ENCODE data around the gene CRCP. TPM values are rescaled to one million over a fixed set of nuclear protein-coding genes. Genes with fewer than 3 reads are reported as not detected.
"Not testable (repeated sequence)": the region's sequence is repeated elsewhere in the genome, so short reads cannot be mapped to it uniquely, and the experiment has no call there.

CRCP gene
- 21.8 and 37.5 TPM in 2 replicates for total RNA-seq (2012; rRNA removed)

DNA sequence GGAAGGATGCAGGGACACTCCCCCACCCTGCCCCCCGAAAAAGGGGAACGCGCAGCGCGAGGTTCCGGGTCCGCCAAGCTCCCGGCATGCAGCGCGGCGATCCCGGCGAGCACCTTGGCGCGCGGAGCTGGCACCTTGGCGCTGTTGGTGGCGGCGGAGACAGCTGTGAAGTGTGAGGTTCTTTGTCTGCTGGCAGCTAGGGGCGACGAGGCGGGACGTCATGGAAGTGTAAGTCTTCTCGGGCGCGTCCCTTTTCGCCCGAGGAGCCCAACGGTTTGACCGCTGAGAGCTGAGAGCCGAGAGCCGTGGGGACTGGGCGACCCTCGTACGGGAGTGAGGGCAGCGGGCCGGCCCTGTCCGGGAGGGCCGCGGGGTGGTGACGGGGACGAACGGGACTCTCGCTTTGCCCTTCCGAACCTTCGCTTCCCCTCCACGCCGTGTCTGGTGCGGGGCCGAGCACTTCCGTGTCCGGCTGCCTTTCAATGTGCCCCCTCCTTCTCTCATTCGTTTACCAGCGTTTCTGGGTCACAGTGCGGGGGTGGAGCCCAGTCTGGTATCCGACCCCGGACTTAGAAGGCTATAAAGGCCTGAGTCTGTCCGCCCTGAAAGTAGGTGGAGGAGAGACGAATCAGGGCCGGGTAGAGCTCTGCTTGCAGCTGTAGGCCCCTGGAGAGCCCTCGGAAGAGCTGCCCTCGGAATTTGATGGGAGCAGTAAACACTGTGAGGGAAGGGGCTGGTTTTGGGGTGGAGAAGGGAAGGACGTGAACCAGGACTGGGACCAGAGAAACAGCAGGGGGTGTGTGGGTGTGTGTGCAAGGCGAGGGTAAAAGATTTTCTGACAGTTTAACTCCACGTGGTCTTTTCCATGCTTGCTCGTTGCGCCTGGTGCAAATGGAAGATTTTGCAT is at the start of gene CRCP:
Gene CRCP, plus strand, starts transcription at position 105 of the 907 bp plus-strand sequence. Its CDS starts 116 bp downstream, at position 221.
- Histone ChIP-seq H3K4me3 (ENCODE audit: low read length) (peak within 1 kb of the TSS; percentile 94), H3K36me3 (ENCODE audit: insufficient read depth, low read length) (peaks cover 17% of the 10 kb centered on the region), H3K4me2 (ENCODE audit: low read length) (peak within 1 kb of the TSS; percentile 83), H3K4me1 (ENCODE audit: control insufficient read depth, insufficient read depth, low read length) (peaks cover 32% of the 10 kb centered on the region), H3K9ac (ENCODE audit: low read depth, low read length) (peak within 1 kb of the TSS; percentile 96), H3K9me3 (replicated peaks; ENCODE audit: low read length) (no peaks in the 10 kb centered on the region), H3K27me3 (ENCODE audit: control insufficient read depth, insufficient read depth, low read length) (no peaks in the 10 kb centered on the region)

DNA sequence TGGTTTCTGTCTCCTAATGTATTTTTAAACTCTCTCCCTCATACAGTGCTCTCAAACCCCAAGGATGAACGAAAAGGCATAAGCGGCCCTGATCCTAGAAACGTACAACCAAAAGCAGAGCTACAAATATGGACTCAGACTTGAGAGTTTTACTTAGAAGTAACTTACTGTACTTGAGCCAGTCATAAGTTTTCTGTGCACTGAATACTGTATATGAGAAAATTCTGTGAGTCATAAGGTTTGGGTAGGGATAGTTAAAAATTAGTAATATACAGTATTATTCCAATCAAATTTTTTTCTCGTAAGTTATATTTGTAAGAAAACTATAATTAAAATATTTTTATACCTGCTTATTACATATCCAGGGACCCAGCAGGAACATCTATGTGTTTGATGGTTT is 44.9 kb upstream of the CRCP start:
- no peak overlapping the region for H3K9ac ChIP-seq (ENCODE audit: low read depth, low read length)
- H3K4me2 ChIP-seq (ENCODE audit: low read length), result no peak overlapping the region

DNA sequence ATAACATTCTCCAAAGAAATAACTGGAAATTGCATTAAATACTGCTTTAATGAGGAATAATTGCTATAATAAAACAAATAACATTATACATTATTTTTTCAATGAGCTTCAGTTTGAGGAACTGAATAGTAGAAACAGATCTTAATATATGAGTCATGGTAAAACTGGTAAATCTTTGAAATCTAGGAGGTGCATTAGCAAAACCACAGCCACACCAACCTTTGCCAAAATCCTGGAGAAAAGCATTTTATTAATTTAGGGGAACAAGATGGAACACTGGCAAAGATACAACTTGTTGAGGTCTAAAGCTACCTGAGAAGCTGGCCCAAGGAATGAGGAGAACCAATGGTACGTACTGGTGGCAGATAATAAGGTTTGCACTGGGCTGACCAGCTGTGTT is 44.4 kb upstream of the CRCP start:
- no peaks in the 10 kb centered on the region for H3K36me3 ChIP-seq (ENCODE audit: insufficient read depth, low read length)
- H3K27me3 ChIP-seq (ENCODE audit: control insufficient read depth, insufficient read depth, low read length), result no peaks in the 10 kb centered on the region
- no peak overlapping the region for H3K4me3 ChIP-seq (ENCODE audit: low read length)
- H3K9me3 ChIP-seq (replicated peaks; ENCODE audit: low read length), result no peaks in the 10 kb centered on the region
- H3K4me2 ChIP-seq (ENCODE audit: low read length), result no peak overlapping the region
- H3K4me1 ChIP-seq (ENCODE audit: control insufficient read depth, insufficient read depth, low read length), result no peaks in the 10 kb centered on the region
- no peak overlapping the region for H3K9ac ChIP-seq (ENCODE audit: low read depth, low read length)

More for the DNA sequence above, 44.9 kb upstream of the CRCP start:
- no peaks in the 10 kb centered on the region for H3K9me3 ChIP-seq (replicated peaks; ENCODE audit: low read length)
- no peaks in the 10 kb centered on the region for H3K27me3 ChIP-seq (ENCODE audit: control insufficient read depth, insufficient read depth, low read length)
- H3K4me1 ChIP-seq (ENCODE audit: control insufficient read depth, insufficient read depth, low read length), result no peaks in the 10 kb centered on the region
- H3K4me3 ChIP-seq (ENCODE audit: low read length), result no peak overlapping the region
- no peaks in the 10 kb centered on the region for H3K36me3 ChIP-seq (ENCODE audit: insufficient read depth, low read length)

DNA sequence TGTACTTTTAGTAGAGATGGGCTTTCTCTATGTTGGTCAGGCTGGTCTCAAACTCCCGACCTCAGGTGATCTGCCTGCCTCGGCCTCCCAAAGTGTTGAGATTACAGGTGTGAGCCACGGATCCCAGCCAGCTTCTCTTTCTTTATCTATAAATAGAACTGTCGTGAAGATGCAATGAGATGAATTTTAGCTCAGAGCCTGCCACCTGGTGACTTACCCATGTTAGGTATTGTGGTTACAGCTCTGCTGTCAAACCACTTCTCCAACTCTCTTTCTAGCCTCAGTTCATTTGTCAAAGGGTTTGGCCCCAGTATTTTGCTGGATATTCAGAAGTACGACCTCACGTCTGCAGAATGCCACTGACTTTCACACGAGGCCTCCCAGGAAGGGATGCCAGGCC is 42.4 kb upstream of the CRCP start:
- not testable (repeated sequence) for H3K4me3 ChIP-seq (ENCODE audit: low read length); H3K4me1 ChIP-seq (ENCODE audit: control insufficient read depth, insufficient read depth, low read length); H3K27me3 ChIP-seq (ENCODE audit: control insufficient read depth, insufficient read depth, low read length); H3K9me3 ChIP-seq (replicated peaks; ENCODE audit: low read length); H3K9ac ChIP-seq (ENCODE audit: low read depth, low read length); H3K4me2 ChIP-seq (ENCODE audit: low read length); H3K36me3 ChIP-seq (ENCODE audit: insufficient read depth, low read length)

DNA sequence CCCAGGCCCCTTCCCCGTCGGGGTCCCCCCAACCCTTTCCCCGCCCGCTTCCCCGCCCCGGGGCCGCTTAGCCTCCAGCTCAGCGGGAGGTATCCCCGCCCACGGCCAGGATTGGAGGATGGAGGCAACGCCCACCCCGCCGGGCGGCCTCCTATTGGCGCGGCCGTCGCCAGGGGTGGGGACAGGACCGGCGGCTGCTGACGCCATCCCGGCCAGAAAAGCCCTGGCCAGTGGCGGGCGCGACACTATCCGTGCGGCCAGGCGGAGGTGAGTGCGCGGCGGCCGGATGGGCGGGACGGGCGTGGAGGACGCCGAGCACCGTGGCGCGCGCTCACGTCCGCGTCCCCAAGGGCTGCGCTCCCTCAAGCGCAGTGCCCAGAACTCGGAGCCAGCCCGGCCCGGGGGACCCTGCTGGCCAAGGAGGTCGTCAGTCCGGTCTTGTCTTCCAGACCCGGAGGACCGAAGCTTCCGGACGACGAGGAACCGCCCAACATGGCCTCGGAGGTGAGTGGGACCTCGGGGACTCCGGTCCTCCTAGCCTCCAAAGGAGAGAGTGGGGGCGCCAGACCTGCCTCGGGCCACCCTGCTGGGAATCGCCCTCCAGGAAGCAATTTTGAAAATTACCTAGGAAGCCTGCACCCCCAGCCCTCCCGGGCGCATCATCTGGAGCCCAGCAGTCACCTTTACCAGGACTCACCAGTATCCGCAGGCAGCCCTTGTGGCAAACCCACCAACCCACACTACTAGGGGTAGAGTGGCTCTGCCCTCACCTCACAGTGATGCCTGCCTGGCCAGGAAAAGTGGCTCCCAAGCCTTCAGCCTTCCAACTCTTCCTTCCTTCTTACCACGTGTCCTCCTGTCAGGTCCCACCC is 38.8 kb upstream of the CRCP start, which contains the start of gene ASL:
Gene ASL, plus strand, starts transcription at position 230 of the 872 bp plus-strand sequence. Its CDS starts 263 bp downstream, at position 493.
- peak within 1 kb of the TSS; percentile 99 for H3K4me2 ChIP-seq (ENCODE audit: low read length)
- no peaks in the 10 kb centered on the region for H3K9me3 ChIP-seq (replicated peaks; ENCODE audit: low read length)
- no peaks in the 10 kb centered on the region for H3K27me3 ChIP-seq (ENCODE audit: control insufficient read depth, insufficient read depth, low read length)
- no peaks in the 10 kb centered on the region for H3K36me3 ChIP-seq (ENCODE audit: insufficient read depth, low read length)
- peaks cover 9% of the 10 kb centered on the region for H3K4me1 ChIP-seq (ENCODE audit: control insufficient read depth, insufficient read depth, low read length)
- H3K9ac ChIP-seq (ENCODE audit: low read depth, low read length), result peak within 1 kb of the TSS; percentile 86
- peak within 1 kb of the TSS; percentile 98 for H3K4me3 ChIP-seq (ENCODE audit: low read length)

DNA sequence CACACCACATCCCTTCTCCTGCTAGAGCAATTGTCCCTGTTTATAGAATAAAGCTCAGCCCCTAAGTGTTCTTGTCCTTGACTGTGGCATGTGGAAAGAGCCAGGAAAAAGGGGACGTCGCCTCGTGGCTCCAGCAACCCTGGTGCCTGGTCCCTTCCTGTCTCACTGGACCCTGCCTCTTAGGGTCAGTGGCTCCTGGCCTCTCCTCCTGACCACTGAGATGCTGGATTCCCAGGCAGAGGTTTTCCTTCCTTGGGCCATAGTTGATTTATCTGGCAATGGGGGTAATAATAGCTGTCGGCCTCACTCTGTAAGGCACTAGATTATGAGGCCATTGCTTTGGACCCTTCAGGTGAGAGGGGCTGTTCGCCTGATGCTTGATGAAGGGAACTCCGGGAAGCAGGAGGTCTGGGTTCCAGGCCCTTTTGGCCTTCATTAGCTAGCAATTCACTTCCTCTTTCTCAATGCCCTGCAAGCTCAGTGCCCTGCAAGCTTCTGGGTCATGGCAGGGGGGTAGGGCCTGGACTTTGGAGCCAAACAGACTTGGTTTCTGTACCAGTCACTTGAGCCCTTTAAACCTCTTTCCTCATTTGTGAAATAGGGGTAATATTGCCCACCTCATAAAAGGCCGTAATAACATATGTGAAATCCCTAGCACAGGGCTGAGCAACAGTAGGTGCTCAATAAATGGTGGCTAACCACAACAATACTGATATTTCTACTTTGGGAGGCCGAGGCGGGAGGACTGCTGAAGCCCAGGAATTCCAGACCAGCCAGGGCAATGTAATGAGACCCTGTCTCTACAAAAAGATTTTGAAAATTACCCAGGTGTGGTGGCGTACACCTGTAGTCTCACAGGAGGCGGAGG is 38.0 kb upstream of the CRCP start:
- Histone ChIP-seq H3K4me3 (ENCODE audit: low read length) (peak overlapping the region; percentile 98), H3K36me3 (ENCODE audit: insufficient read depth, low read length) (peaks cover under 1% of the 10 kb centered on the region), H3K4me2 (ENCODE audit: low read length) (peak overlapping the region; percentile 99), H3K4me1 (ENCODE audit: control insufficient read depth, insufficient read depth, low read length) (peaks cover 9% of the 10 kb centered on the region), H3K27me3 (ENCODE audit: control insufficient read depth, insufficient read depth, low read length) (no peaks in the 10 kb centered on the region), H3K9me3 (replicated peaks; ENCODE audit: low read length) (no peaks in the 10 kb centered on the region), H3K9ac (ENCODE audit: low read depth, low read length) (peak overlapping the region; percentile 86)

DNA sequence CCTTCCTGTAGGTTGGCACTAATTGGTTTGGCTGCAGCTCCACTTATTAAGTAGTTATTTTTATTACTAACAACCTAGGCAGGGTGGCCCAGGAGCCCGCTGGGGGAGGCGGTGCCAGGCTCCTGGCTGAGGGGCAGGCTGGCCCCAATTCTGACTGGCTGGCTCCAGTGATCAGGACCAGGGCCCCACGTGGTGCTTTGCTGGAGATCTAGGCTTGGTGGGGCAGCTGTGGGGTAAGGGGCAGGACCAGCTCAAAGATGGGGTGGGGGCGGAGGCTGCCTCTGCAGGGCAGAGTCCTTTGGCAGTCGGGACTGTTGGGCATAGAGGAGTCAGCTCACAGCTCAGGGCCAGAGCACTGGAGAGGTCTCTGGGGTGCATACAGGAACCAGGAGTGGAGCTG is 36.6 kb upstream of the CRCP start:
- peak overlapping the region; percentile 18 for H3K4me2 ChIP-seq (ENCODE audit: low read length)
- peaks cover 9% of the 10 kb centered on the region for H3K4me1 ChIP-seq (ENCODE audit: control insufficient read depth, insufficient read depth, low read length)
- H3K4me3 ChIP-seq (ENCODE audit: low read length), result no peak overlapping the region
- peaks cover 11% of the 10 kb centered on the region for H3K36me3 ChIP-seq (ENCODE audit: insufficient read depth, low read length)
- no peak overlapping the region for H3K9ac ChIP-seq (ENCODE audit: low read depth, low read length)
- no peaks in the 10 kb centered on the region for H3K9me3 ChIP-seq (replicated peaks; ENCODE audit: low read length)
- no peaks in the 10 kb centered on the region for H3K27me3 ChIP-seq (ENCODE audit: control insufficient read depth, insufficient read depth, low read length)

DNA sequence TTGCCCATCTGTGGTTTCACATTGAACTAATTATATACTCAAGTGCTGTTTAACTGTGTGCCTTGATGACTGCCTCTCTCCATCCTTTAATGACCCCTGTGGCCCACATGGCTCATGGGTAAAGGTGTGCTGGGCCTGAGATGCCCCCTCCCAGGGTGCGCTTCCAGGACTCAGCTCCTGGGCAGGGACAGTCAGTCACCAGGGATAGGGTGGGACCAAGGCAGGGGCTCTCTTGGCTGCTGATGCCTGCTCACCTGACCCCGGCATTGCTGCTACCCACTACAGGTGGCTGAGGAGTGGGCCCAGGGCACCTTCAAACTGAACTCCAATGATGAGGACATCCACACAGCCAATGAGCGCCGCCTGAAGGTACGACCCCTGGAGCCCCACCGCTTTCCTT is 32.6 kb upstream of the CRCP start:
- Histone ChIP-seq H3K27me3 (ENCODE audit: control insufficient read depth, insufficient read depth, low read length) (no peaks in the 10 kb centered on the region), H3K4me1 (ENCODE audit: control insufficient read depth, insufficient read depth, low read length) (no peaks in the 10 kb centered on the region), H3K9ac (ENCODE audit: low read depth, low read length) (no peak overlapping the region), H3K4me2 (ENCODE audit: low read length) (no peak overlapping the region), H3K9me3 (replicated peaks; ENCODE audit: low read length) (no peaks in the 10 kb centered on the region), H3K36me3 (ENCODE audit: insufficient read depth, low read length) (peaks cover 29% of the 10 kb centered on the region), H3K4me3 (ENCODE audit: low read length) (no peak overlapping the region)

DNA sequence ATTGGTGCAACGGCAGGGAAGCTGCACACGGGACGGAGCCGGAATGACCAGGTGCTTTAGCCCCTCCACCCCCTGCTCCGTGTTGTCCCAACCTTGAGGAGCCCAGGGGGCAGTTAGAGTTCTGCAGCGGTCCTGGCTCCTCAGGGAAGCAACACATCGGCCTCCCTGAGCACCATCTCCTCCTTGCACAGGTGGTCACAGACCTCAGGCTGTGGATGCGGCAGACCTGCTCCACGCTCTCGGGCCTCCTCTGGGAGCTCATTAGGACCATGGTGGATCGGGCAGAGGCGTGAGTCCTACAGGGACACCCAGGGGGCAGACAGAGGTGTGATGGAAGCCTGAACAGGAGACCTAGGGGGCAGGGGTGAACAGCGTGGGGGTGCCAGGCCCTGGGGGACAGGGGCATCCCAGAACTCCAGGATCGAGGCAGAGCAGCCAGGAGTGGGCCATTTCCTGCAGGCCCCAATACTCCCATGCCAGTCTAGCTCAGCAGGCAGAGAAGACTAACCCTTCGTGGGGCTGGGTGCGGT is 31.7 kb upstream of the CRCP start:
- Histone ChIP-seq H3K9ac (ENCODE audit: low read depth, low read length) (no peak overlapping the region), H3K36me3 (ENCODE audit: insufficient read depth, low read length) (peaks cover 30% of the 10 kb centered on the region), H3K27me3 (ENCODE audit: control insufficient read depth, insufficient read depth, low read length) (no peaks in the 10 kb centered on the region), H3K4me1 (ENCODE audit: control insufficient read depth, insufficient read depth, low read length) (no peaks in the 10 kb centered on the region), H3K4me2 (ENCODE audit: low read length) (no peak overlapping the region), H3K4me3 (ENCODE audit: low read length) (no peak overlapping the region), H3K9me3 (replicated peaks; ENCODE audit: low read length) (no peaks in the 10 kb centered on the region)

DNA sequence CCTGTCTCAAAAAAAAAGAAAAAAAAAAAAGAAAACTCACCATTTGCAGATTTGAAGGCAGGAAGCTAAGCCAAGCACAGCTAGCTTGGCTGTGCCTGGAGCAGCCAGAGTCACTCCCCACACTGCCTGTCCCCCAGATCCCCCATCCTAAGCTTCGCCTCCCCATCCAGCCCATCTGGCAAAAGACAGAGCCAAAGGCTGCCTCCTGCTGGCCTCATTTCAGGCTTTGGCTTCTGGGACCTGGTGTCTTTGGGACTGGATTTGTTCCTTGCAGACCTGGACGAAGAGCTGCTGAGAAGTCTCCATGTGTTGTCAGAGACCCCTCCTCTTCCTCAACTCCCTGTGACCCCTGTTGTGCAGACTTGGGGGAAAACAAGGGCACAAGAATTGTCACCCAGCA is 31.0 kb upstream of the CRCP start:
- Histone ChIP-seq H3K9ac (ENCODE audit: low read depth, low read length) (no peak overlapping the region), H3K4me2 (ENCODE audit: low read length) (no peak overlapping the region), H3K27me3 (ENCODE audit: control insufficient read depth, insufficient read depth, low read length) (no peaks in the 10 kb centered on the region), H3K36me3 (ENCODE audit: insufficient read depth, low read length) (peaks cover 30% of the 10 kb centered on the region), H3K4me1 (ENCODE audit: control insufficient read depth, insufficient read depth, low read length) (no peaks in the 10 kb centered on the region), H3K4me3 (ENCODE audit: low read length) (no peak overlapping the region), H3K9me3 (replicated peaks; ENCODE audit: low read length) (no peaks in the 10 kb centered on the region)
